ENCODE data around the gene ANKRD31.
"Not testable (repeated sequence)": the region's sequence is repeated elsewhere in the genome, so short reads cannot be mapped to it uniquely, and the experiment has no call there.

Gene ANKRD31, protein sequence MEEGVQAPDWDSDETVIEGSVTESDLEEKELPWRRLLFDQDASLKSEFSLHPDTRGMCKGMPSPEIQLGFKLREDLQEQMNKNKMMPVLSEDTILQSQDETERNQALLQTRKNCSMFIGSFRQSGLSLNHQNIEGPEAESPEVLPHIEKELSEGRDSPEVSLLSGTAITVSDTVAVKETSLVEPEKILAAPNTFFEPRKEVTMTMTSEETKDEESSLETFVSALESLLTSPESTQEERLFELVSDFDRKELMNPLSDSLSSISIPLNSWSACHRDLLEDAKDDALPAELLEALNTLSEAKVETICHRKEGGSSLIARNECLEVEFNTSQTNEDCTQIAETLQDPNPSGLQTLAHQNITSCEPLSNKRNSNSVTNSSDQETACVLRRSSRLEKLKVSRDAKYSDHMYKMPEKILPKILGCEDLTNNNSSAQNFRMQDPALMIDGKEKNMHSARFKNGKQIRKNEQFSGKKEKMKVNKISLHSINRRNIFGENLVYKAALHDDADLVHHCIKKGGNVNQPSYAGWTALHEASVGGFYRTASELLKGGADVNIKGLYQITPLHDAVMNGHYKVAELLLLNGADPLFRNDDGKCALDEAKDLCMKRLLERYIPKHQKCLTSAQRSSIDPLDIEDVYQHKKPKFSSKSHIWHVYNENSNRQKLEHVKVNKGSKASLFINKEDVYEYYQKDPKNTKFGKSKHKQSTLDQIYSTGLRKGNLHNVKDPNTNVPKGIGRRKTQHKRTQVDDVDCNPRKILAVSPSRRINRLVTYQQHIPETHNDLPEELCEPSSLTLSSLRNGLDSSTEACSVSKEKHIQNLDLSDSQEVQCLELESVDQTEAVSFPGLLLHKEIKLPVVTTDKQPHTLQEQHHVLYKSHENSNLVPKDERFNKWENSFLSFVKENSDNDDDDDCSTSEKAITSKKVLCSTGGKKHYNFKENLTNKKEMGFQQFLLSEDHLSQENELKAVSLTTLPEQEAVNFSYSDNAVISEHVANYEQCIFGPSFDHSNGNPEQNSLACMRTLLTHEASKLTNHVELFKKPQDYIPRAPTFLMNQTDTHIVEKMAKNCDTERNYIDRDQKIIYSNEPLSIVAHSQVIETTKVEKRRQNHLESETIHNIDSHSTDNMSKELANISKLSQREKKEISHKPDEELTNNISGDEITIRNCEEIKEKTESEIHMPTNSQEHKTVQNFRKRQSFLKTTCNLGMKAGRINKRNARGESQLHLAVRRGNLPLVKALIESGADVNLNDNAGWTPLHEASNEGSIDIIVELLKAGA (N-terminal part only)

GRCh38 chr5:75236322-75237316 is at the start of gene ANKRD31:
ANKRD31 (minus strand) TSS chr5:75236878; CDS start chr5:75236686, 192 bp downstream.
- DNase-seq = peak; percentile 97

GRCh38 chr5:75286211-75286773 is 49.6 kb upstream of the ANKRD31 start:
- no peak for DNase-seq

GRCh38 chr5:75282581-75282980 is 45.9 kb upstream of the ANKRD31 start:
- no peak for DNase-seq

- DNase-seq = no peak
These were observed 45.2 kb upstream of the ANKRD31 start for GRCh38 chr5:75281716-75282465.

DNA sequence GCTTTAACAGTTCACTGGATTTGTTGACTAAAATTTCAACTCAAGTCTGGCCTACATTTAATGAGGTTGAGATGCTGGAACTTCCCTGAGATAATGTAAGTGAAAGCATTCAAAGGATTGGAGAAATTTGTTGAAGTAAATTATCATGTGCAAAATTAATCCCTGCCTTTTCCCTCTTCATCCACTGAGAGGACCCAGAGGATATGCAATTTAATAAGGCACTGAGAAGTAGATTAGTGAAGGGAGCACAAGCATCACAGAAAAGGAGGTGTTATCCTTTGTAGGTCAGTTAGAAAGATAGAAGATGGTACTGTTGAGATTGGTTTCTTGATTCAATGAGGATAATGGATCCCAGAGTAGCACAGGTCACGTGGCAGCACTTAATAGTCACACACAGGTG is 42.6 kb upstream of the ANKRD31 start:
- DNase-seq = no peak

DNA sequence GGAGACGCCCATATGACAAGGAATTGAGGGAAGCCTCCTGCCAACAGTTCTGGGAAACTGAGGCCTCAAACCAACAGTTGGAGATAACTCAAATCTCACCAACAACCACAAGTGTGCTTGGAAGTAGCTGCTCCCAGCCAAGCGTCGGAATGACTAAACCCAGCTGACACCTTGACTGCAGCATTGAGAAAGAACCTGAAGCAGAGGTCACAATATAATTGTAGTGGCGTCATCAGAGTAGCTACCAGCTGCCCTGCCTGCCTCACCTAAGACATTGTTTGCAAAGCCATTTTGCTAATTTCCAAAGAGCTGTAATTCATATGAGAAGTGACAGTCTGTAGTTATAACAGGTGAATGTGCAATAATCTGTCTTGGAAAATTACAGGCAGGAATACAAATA is 40.8 kb upstream of the ANKRD31 start:
- no peak for DNase-seq

DNA sequence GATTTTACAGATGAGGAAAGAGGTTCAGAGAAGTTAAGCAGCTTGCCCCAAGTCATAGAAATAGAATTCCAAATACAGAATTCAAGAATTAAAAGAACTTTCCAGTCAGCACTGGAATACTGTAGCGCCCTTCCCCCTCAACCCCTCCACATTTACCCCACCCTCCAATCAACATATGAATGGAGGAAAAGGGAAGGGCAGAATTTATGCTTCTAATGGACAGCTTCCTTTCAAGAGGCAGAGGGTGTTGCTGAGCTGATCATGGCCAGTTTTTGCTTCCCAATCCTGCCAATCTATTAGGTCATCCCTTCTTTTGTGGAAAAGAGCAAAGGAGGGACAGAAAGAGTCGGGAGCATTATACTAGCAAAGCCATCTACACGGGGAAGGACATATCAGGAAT is 39.1 kb upstream of the ANKRD31 start:
- no peak for DNase-seq

GRCh38 chr5:75275147-75275546 is 38.5 kb upstream of the ANKRD31 start:
- no peak for DNase-seq

- DNase-seq = no peak
These were observed 37.8 kb upstream of the ANKRD31 start for GRCh38 chr5:75274486-75274885.

DNA sequence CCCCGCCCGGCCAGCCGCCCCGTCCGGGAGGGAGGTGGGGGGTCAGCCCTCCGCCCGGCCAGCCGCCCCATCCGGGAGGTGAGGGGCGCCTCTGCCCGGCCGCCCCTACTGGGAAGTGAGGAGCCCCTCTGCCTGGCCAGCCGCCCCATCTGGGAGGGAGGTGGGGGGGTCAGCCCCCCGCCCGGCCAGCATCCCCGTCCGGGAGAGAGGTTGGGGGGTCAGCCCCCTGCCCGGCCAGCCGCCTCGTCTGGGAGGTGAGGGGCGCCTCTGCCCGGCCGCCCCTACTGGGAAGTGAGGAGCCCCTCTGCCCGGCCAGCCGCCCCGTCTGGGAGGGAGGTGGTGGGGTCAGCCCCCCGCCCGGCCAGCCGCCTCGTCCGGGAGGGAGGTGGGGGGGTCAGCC is 33.9 kb upstream of the ANKRD31 start:
- DNase-seq = not testable (repeated sequence)

DNA sequence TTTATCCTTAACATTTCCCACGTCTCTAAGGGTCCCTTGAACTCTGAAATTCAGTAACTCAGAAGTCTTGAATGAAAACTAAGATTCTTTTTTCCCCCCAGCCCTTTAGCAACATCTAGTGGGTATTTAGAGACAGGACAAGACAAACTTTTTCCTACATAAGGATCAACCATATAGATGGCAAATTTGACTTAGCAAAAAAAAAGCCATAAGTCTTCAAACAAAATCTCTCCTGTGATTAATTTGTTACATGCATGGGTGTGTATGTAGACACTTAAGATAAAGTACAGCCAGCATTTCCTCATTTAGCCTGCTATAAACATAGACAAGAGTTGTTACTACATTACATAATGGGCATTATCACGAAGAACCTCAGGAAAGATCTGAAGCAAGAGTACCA is 29.1 kb upstream of the ANKRD31 start:
- no peak for DNase-seq

DNA sequence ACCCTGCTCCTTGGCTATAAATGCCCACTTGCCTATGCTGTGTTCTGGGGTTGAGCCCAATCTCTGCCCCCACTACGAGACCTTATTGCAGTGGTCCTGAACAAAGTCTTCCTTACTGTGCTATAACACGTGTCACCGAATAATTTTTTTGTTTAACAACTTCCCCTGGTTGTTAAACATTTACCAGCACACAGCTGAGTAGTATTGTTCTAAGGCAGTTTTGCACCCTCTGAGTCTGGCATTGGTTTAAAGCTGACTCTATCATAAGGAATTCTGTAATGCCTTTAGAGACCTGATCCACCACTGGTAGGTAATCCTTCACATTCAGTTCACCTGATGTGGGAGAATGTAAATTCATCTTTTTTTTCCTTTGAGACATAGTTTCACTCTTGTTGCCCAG is 25.6 kb upstream of the ANKRD31 start:
- no peak for DNase-seq

DNA sequence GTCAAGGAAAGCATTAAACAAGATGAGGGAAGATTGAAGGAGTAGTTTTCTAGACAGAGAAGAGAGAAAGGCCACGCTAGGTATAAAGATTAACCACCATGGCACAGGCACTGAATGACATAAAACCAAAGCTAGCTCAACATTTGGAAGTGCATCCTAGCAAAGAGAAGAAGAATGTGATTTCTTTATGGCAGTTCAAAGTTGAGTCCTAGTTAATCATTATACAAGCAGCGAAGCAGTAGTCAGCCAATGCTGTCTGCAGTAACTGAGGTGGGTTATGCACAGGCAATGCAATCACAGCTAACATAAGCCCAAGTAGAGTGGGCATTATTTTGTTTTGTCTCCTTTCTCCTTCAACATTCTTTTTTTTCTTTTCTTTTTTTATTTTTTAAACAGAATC is 24.0 kb upstream of the ANKRD31 start:
- DNase-seq = no peak

- DNase-seq = not testable (repeated sequence)
These were observed 13.8 kb upstream of the ANKRD31 start for GRCh38 chr5:75250452-75250851.

GRCh38 chr5:75245023-75245422 is 8.3 kb upstream of the ANKRD31 start:
- DNase-seq = no peak

- DNase-seq = no peak
These were observed 6.8 kb upstream of the ANKRD31 start for GRCh38 chr5:75243510-75243909.

GRCh38 chr5:75243100-75243499 is 6.4 kb upstream of the ANKRD31 start:
- no peak for DNase-seq

GRCh38 chr5:75242067-75242466 is 5.4 kb upstream of the ANKRD31 start:
- DNase-seq = no peak

- no peak for DNase-seq
These were observed 3.0 kb upstream of the ANKRD31 start for GRCh38 chr5:75239681-75240080.

GRCh38 chr5:75235711-75236110 is 967 bp downstream of the ANKRD31 start:
- no peak for DNase-seq

DNA sequence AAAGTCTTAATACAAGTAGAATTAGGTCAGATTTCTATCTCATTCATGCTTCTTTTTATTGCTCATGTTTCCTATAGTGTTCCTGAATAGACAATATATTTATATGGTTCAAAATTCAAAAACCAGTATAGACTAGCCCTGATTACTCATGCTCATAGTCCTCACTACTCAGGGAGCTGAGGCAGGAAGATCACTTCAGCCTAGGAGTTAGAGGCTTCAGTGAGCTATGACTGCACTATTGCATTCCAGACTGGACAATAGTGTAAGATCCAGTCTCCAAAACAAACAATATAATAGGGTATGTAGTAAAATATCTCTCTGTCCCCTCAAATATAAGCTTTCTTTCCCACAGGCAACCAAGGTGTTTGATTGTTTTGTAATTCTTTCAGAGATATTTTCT is 2.4 kb downstream of the ANKRD31 start:
- no peak for DNase-seq

Measured in retina (tissue), 1 donor.